H54 (cell line): ENCODE measurements around the gene ARMC9.
"Not testable (repeated sequence)": the region's sequence is repeated elsewhere in the genome, so short reads cannot be mapped to it uniquely, and the experiment has no call there.

Experiments
- DNase-seq: peaks from one replicate; pipeline ENCODE4 v3.0.0; 2011; ENCODE audit warnings: low spot score, mixed read lengths; ENCODE audit not compliant: insufficient read length
- FAIRE-seq: peaks from 3 replicates; lab custom pipeline; 2011; peaks lifted over from hg19 to GRCh38; lab: Jason Lieb, UNC
- POLR2A ChIP-seq: IDR thresholded peaks from 2 replicates; pipeline ENCODE4 v1.6.1; 2011; ENCODE audit warnings: low read depth, mild to moderate bottlenecking, low read length

The ARMC9 gene

GRCh38 chr2:231250698-231251097 is 52.3 kb downstream of the ARMC9 start:
- no peak for TF ChIP-seq POLR2A
- FAIRE-seq (no peak), DNase-seq (no peak)

- FAIRE-seq, DNase-seq: not testable (repeated sequence)
Observed at GRCh38 chr2:231253292-231253691, 54.9 kb downstream of the ARMC9 start.

GRCh38 chr2:231256494-231256893 is 58.1 kb downstream of the ARMC9 start:
- no peak for TF ChIP-seq POLR2A
- DNase-seq (no peak), FAIRE-seq (no peak)

GRCh38 chr2:231257763-231258162 is 59.3 kb downstream of the ARMC9 start:
- no peak for FAIRE-seq
- DNase-seq: no peak

GRCh38 chr2:231258701-231259100 is 60.3 kb downstream of the ARMC9 start:
- no peak for FAIRE-seq
- no peak for TF ChIP-seq POLR2A
- DNase-seq: no peak

More at GRCh38 chr2:231257763-231258162, 59.3 kb downstream of the ARMC9 start:
- no peak for TF ChIP-seq POLR2A

- no peak for FAIRE-seq
- TF ChIP-seq POLR2A: no peak
- DNase-seq: no peak
Observed at GRCh38 chr2:231259104-231259503, 60.7 kb downstream of the ARMC9 start.

- TF ChIP-seq POLR2A: no peak
- DNase-seq: peak; percentile 25
- no peak for FAIRE-seq
Observed at GRCh38 chr2:231260442-231261208, 62.2 kb downstream of the ARMC9 start.

GRCh38 chr2:231263118-231263831 is 64.8 kb downstream of the ARMC9 start:
- FAIRE-seq (no peak), DNase-seq (no peak)
- TF ChIP-seq POLR2A: no peak

- no peak for TF ChIP-seq POLR2A
- no peak for FAIRE-seq
- DNase-seq: no peak
Observed at GRCh38 chr2:231270221-231271114, 72.0 kb downstream of the ARMC9 start.

- DNase-seq: no peak
- no peak for TF ChIP-seq POLR2A
- no peak for FAIRE-seq
Observed at GRCh38 chr2:231272991-231273390, 74.6 kb downstream of the ARMC9 start.

- no peak for TF ChIP-seq POLR2A
- no peak for FAIRE-seq
- DNase-seq: no peak
Observed at GRCh38 chr2:231276987-231277386, 78.6 kb downstream of the ARMC9 start.

- no peak for FAIRE-seq
Observed at GRCh38 chr2:231277962-231278361, 79.5 kb downstream of the ARMC9 start.

GRCh38 chr2:231278868-231279267 is 80.4 kb downstream of the ARMC9 start:
- DNase-seq: no peak
- FAIRE-seq: no peak
- TF ChIP-seq POLR2A: no peak

More at GRCh38 chr2:231277962-231278361, 79.5 kb downstream of the ARMC9 start:
- no peak for DNase-seq
- no peak for TF ChIP-seq POLR2A

GRCh38 chr2:231280846-231281245 is 82.4 kb downstream of the ARMC9 start:
- no peak for DNase-seq
- FAIRE-seq: no peak
- no peak for TF ChIP-seq POLR2A
